ENCODE results near the gene SLC7A4. TPM values are rescaled to one million over a fixed set of nuclear protein-coding genes. Genes with fewer than 3 reads are reported as not detected.

SLC7A4 gene, protein sequence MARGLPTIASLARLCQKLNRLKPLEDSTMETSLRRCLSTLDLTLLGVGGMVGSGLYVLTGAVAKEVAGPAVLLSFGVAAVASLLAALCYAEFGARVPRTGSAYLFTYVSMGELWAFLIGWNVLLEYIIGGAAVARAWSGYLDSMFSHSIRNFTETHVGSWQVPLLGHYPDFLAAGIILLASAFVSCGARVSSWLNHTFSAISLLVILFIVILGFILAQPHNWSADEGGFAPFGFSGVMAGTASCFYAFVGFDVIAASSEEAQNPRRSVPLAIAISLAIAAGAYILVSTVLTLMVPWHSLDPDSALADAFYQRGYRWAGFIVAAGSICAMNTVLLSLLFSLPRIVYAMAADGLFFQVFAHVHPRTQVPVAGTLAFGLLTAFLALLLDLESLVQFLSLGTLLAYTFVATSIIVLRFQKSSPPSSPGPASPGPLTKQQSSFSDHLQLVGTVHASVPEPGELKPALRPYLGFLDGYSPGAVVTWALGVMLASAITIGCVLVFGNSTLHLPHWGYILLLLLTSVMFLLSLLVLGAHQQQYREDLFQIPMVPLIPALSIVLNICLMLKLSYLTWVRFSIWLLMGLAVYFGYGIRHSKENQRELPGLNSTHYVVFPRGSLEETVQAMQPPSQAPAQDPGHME
- 10 to 100 TPM in 1 of 4 donors, 1 to 10 TPM in 3; 2.2 to 13.0 (median 5.8) TPM for total RNA-seq

- ATAC-seq (ENCODE audit: low FRiP score), result peak; percentile 69
- no peak for DNase-seq (ENCODE audit: low spot score)
- TF ChIP-seq CTCF (IDR thresholded peaks at IDR 0.05), result no peak
Measured at GRCh38 chr22:21032037-21032867, at the start of gene SLC7A4. Gene SLC7A4 (minus strand): TSS chr22:21032561. CDS start chr22:21031812, 749 bp downstream.

- no peak for DNase-seq (ENCODE audit: low spot score)
- ATAC-seq (ENCODE audit: low FRiP score), result no peak
- no peak for TF ChIP-seq CTCF (IDR thresholded peaks at IDR 0.05)
Measured at GRCh38 chr22:21080435-21081137, 48.2 kb upstream of the SLC7A4 start.

DNA sequence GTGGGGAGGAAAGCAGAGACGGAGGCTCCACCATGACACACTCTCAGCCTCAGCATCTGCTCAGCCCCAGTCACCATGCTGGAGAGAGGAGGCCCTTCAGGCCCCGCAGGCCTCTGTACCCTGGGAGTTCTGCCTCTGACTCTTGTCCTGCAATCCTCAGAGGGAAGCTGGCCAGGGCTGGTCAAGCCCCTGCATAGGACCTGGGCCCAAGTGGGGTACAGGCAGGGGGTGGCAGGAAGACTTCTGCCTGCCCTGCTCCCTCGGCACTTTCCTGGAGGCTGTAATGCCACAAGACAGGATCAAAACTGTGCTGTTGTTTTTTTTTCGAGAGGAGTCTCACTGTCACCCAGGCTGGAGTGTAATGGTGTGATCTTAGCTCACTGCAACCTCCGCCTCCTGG, 47.1 kb upstream of the SLC7A4 start:
- no peak for ATAC-seq (ENCODE audit: low FRiP score)
- DNase-seq (ENCODE audit: low spot score), result no peak
- no peak for TF ChIP-seq CTCF (IDR thresholded peaks at IDR 0.05)

DNA sequence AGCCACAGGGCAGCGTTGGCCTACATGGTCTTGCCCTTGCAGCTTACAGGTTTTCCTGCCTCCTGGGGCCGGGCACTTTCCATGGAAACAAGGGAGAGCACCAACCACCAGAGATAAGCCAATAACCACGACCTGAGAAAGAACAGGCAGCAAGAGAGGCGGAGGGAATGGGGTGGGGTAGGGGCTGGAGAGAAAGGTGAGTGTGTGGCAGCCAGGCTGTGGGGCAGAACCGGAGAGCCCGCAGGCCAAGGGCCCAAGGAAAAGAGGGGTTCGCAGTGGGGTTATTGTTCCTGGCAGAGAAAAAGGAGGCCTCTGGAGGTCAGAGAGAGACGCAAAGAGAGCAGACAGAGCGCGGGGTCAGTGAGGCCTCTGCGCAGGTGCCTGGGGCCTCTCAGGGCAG, 46.6 kb upstream of the SLC7A4 start:
- no peak for DNase-seq (ENCODE audit: low spot score)
- TF ChIP-seq CTCF (IDR thresholded peaks at IDR 0.05), result no peak

DNA sequence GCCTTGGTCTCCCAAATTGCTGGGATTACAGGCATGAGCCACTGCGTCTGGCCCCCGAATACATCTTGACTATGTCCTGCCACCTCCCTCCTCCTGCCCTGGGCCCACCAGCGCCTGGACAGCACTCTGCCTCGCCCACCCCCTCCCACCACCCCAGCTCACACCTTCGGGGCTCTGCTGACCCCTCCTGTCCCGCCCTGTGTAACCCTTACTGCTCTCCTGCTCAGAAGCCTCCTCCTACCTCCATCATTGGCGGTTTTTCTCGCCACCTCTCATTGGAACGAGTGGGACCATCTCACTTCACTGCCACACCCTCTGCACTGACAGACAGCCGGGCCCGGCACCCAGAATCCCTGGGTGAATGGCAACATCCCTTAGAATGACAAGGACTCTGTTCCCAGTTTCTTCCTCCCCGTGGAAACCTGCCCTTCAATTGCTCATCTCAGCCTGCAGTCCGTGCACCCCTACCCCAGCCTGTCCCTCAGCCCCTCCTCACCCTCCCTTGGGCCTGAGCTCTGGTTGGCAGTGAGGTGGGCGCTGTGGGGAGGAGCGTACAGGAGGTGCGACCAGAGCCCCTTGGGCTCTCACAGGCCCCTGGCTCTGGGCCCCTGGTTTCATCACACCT, 45.6 kb upstream of the SLC7A4 start:
- ATAC-seq (ENCODE audit: low FRiP score) (no peak), DNase-seq (ENCODE audit: low spot score) (no peak)
- TF ChIP-seq CTCF (IDR thresholded peaks at IDR 0.05), result no peak

More for the DNA sequence above, 46.6 kb upstream of the SLC7A4 start:
- no peak for ATAC-seq (ENCODE audit: low FRiP score)

Measured in omental fat pad (tissue), 4 donors.